ENCODE results near the gene DCUN1D2. TPM values are rescaled to one million over a fixed set of nuclear protein-coding genes. Genes with fewer than 3 reads are reported as not detected.

DCUN1D2 gene
- total RNA-seq, 1 donor from 2014 or later: 26.2 TPM

DNA sequence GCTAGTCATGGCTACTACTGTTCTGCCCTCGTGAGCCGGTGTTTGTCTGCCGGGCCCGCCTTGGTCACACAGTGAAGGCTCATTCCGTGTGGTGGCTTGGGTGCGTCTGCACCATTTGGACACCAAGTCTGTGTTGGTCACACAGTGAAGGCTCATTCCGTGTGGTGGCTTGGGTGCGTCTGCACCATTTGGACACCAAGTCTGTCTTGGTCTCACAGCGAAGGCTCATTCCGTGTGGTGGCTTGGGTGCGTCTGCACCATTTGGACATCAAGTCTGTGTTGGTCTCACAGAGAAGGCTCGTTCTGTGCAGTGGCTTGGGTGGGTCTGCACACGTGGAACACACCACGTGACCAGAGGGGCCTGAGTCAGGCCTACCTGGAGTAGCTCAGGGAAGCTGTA is 29.0 kb upstream of the DCUN1D2 start:
- H3K27me3 Mint-ChIP-seq: no peaks in the 10 kb centered on the region
- peaks cover 42% of the 10 kb centered on the region for H3K36me3 Mint-ChIP-seq (ENCODE audit: low read depth)
- DNase-seq: no peak
- no peaks in the 10 kb centered on the region for H3K9me3 Mint-ChIP-seq
- CTCF ChIA-PET: no interaction called here
- intact Hi-C loops (cut with micrococcal nuclease): no loop called here
- H3K4me1 Mint-ChIP-seq: no peaks in the 10 kb centered on the region
- no peak overlapping the region for H3K27ac Mint-ChIP-seq
- TF ChIP-seq, protein P1, sequence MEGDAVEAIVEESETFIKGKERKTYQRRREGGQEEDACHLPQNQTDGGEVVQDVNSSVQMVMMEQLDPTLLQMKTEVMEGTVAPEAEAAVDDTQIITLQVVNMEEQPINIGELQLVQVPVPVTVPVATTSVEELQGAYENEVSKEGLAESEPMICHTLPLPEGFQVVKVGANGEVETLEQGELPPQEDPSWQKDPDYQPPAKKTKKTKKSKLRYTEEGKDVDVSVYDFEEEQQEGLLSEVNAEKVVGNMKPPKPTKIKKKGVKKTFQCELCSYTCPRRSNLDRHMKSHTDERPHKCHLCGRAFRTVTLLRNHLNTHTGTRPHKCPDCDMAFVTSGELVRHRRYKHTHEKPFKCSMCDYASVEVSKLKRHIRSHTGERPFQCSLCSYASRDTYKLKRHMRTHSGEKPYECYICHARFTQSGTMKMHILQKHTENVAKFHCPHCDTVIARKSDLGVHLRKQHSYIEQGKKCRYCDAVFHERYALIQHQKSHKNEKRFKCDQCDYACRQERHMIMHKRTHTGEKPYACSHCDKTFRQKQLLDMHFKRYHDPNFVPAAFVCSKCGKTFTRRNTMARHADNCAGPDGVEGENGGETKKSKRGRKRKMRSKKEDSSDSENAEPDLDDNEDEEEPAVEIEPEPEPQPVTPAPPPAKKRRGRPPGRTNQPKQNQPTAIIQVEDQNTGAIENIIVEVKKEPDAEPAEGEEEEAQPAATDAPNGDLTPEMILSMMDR (IDR thresholded peaks at IDR 0.05): no peak
- ATAC-seq (ENCODE audit: low read depth): no peak
- H3K4me3 Mint-ChIP-seq: no peak overlapping the region
- POLR2A ChIA-PET: no interaction called here

DNA sequence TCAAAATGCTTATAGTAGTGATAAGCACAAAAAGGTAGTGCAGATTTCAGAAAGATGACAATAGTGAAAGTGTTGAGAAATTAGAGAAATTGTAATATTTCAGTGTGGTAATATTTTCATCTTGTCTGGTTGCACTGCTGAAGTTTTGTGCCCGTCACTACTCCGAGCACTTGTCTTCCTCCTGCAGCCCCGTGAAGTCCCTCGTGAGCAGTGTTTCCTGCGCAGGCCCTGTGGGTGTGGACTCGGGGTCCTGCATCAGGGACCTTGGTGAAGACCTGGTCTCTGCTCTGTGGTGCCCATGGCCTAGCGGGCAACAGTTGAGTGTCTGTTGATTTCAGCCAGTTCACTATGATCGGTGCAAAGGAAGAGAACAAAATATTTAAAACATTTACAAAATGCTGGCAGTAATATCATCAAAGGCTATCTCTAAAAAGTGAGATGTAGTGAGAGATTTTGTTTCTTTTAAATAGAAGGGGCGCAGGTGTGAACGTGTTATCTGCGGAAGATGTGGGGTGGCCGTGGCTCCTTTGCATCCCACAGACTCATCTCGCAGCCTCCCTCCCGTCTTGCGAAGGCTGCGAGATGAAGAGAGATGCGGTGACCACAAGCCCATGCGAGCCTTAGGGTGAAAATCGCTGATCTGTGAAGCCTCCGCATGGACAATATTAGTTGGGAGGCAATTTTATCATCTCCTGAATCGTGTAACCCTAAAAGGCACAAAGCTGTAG is 27.7 kb upstream of the DCUN1D2 start:
- DNase-seq (no peak), ATAC-seq (ENCODE audit: low read depth) (no peak)
- POLR2A ChIA-PET: no interaction called here
- Mint-ChIP-seq H3K36me3 (ENCODE audit: low read depth) (peaks cover 42% of the 10 kb centered on the region), H3K9me3 (no peaks in the 10 kb centered on the region), H3K4me3 (no peak overlapping the region), H3K4me1 (no peaks in the 10 kb centered on the region), H3K27me3 (no peaks in the 10 kb centered on the region), H3K27ac (no peak overlapping the region)
- CTCF ChIA-PET: no interaction called here
- TF ChIP-seq, protein P1 (IDR thresholded peaks at IDR 0.05): no peak
- intact Hi-C loops (cut with micrococcal nuclease): no loop called here

DNA sequence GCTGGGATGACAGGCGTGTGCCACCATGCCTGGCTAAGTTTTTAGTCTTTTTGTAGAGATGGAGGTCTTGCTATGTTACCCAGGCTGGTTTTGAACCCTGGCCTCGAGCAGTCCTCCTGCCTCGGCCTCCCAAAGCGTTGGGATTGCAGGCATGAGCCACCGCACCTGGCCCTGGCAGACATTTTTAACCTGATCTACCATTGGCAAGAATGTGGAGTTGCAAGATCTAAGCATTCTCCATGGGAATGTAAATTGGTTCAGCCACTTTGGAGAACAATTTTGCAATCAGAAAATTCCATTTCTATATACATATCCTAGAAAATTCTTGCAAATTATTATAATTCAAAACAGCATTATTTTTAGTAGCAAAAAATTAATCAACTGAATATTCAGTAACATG is 24.3 kb upstream of the DCUN1D2 start:
- Mint-ChIP-seq H3K4me3 (no peak overlapping the region), H3K27me3 (no peaks in the 10 kb centered on the region), H3K36me3 (ENCODE audit: low read depth) (peaks cover 41% of the 10 kb centered on the region), H3K9me3 (no peaks in the 10 kb centered on the region), H3K4me1 (no peaks in the 10 kb centered on the region), H3K27ac (no peak overlapping the region)
- TF ChIP-seq, protein P1 (IDR thresholded peaks at IDR 0.05): no peak
- ChIA-PET POLR2A (no interaction called here), CTCF (no interaction called here)
- intact Hi-C loops (cut with micrococcal nuclease): no loop called here
- ATAC-seq (ENCODE audit: low read depth) (no peak), DNase-seq (no peak)

DNA sequence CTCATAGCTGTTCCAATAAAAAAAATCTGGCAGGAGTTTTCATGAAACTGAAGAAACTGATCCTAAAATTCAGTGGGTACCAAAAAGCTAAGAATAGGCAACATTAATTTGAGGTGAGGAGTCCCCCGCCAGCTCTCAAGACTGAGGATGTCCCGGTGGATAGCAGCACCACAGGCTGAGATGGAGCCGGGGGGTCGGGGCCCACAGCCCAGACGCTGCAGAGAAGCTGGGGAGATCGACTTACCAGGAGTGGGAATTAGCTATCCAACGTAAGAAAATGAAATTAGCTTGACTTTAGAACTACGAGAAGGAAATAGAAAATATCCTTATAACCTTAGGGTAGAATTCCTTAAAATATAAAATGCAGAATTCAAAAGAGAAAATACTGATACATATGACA is 23.2 kb upstream of the DCUN1D2 start:
- Mint-ChIP-seq H3K27ac (no peak overlapping the region), H3K4me3 (no peak overlapping the region), H3K9me3 (no peaks in the 10 kb centered on the region), H3K4me1 (no peaks in the 10 kb centered on the region), H3K36me3 (ENCODE audit: low read depth) (peaks cover 41% of the 10 kb centered on the region), H3K27me3 (no peaks in the 10 kb centered on the region)
- intact Hi-C loops (cut with micrococcal nuclease): no loop called here
- TF ChIP-seq, protein P1 (IDR thresholded peaks at IDR 0.05): no peak
- DNase-seq: no peak
- ATAC-seq (ENCODE audit: low read depth): no peak
- ChIA-PET POLR2A (no interaction called here), CTCF (no interaction called here)

DNA sequence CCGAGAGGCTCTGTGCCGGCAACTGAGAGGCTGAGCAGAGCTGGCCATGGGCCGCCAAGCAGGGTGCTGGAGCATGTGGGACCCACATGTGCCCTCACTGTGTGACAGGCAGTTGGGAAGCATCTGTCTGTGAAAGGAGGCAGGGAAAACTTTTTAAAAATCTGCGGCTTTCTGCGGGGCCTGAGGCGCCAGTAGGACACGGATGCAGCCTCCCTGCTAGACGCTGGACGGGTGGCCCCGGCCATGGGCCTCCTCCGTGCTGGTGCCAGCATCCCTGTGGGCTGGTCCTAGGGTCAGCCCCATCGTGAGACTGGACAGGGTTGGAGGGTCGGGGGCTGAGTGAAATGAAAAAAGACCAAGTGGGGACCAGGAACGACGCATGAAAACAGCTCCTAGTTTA is 20.9 kb upstream of the DCUN1D2 start:
- no peaks in the 10 kb centered on the region for H3K27me3 Mint-ChIP-seq
- TF ChIP-seq, protein P1 (IDR thresholded peaks at IDR 0.05): no peak
- POLR2A ChIA-PET: no interaction called here
- CTCF ChIA-PET: no interaction called here
- ATAC-seq (ENCODE audit: low read depth): no peak
- intact Hi-C loops (cut with micrococcal nuclease): no loop called here
- H3K4me3 Mint-ChIP-seq: no peak overlapping the region
- no peaks in the 10 kb centered on the region for H3K4me1 Mint-ChIP-seq
- no peak overlapping the region for H3K27ac Mint-ChIP-seq
- peaks cover 46% of the 10 kb centered on the region for H3K36me3 Mint-ChIP-seq (ENCODE audit: low read depth)
- DNase-seq: no peak
- no peaks in the 10 kb centered on the region for H3K9me3 Mint-ChIP-seq
